NCI-H146 (cell line): ENCODE data around the gene IGSF10.

ENCODE experiments used
- DNase-seq: peaks from one replicate; lab custom pipeline; 2025; lab: John Stamatoyannopoulos, UW

Gene IGSF10

GRCh38 chr3:151423091-151423490 is 37.8 kb downstream of the IGSF10 start:
- no peak for DNase-seq

- DNase-seq, result no peak
These were observed 38.9 kb downstream of the IGSF10 start for GRCh38 chr3:151421938-151422337.

- no peak for DNase-seq
These were observed 41.1 kb downstream of the IGSF10 start for GRCh38 chr3:151419806-151420205.

- DNase-seq, result no peak
These were observed 45.6 kb downstream of the IGSF10 start for GRCh38 chr3:151415289-151415688.

- DNase-seq, result no peak
These were observed 47.9 kb downstream of the IGSF10 start for GRCh38 chr3:151412989-151413388.
